Stomach (tissue), 9 donors: Measurements from ENCODE around the gene TNFRSF14. TPM values are rescaled to one million over a fixed set of nuclear protein-coding genes. Genes with fewer than 3 reads are reported as not detected.

Experiments used
- DNase-seq, 2 donors: peaks; one replicate each; pipeline versions ENCODE4 v3.0.0 to v3.0.0-alpha.2; 2013 to 2019
- H3K27ac ChIP-seq, 5 donors: fragments of 200-600 bp in 4 of 5; sonication (generic) in 4 of 5; one replicate each; pipeline ENCODE4 v1.5.1; 2013 to 2019; ENCODE audit warnings: mild to moderate bottlenecking in 1 of 5, moderate library complexity in 1 of 5
- H3K27me3 ChIP-seq, 3 donors: fragments of 200-600 bp; sonication (generic); one replicate each; pipeline ENCODE4 v1.5.1; 2017 to 2019; ENCODE audit warnings: mixed run types in 1 of 3
- H3K36me3 ChIP-seq, 4 donors: fragments of 200-600 bp; sonication (generic); 1 replicate in 3 of 4; 2 replicates in 1 of 4; pipeline ENCODE4 v1.5.1; 2016 to 2019
- H3K4me1 ChIP-seq, 4 donors: fragments of 200-600 bp; sonication (generic); one replicate each; pipeline ENCODE4 v1.5.1; 2016 to 2019
- H3K4me3 ChIP-seq, 4 donors: fragments of 200-600 bp; sonication (generic) in 3 of 4; one replicate each; pipeline ENCODE4 v1.5.1; 2016 to 2019; ENCODE audit warnings: mild to moderate bottlenecking in 1 of 4
- H3K9me3 ChIP-seq, 4 donors: fragments of 200-600 bp; sonication (generic); one replicate each; pipeline ENCODE4 v1.5.1; 2016 to 2019
- CTCF ChIP-seq, 7 experiments: fragments of 450-650 bp in 4 of 7; fragments of 200-600 bp in 3 of 7; sonication (generic) in 3 of 7; IDR thresholded peaks; one replicate each; pipeline ENCODE4 v1.5.1; 2016 to 2019; ENCODE audit warnings: antibody characterized with exemption in 7 of 7, control low read depth in 2 of 7, mild to moderate bottlenecking in 1 of 7
- EP300 ChIP-seq: sonication (generic); formaldehyde crosslinking; IDR thresholded peaks from one replicate; pipeline ENCODE4 v1.6.1; 2017; ENCODE audit warnings: antibody characterized with exemption
- POLR2A ChIP-seq, 4 donors: fragments of 450-650 bp; IDR thresholded peaks; one replicate each; pipeline ENCODE4 v1.6.1; 2016; ENCODE audit warnings: antibody characterized with exemption in 4 of 4, control low read depth in 2 of 4, mild to moderate bottlenecking in 1 of 4, moderate library complexity in 1 of 4
- POLR2AphosphoS5 ChIP-seq, 3 donors: sonication (generic); formaldehyde crosslinking; IDR thresholded peaks; one replicate each; pipeline ENCODE4 v1.6.1; 2016; ENCODE audit warnings: antibody characterized with exemption in 3 of 3
- WGBS, 5 donors: extraction: QIAGEN DNeasy Blood & Tissue Kit in 3 of 5; methylation state at CpG; one replicate each; pipeline versions ENCODE4 v1.1.5 to v1.1.7; 2013 to 2018; 5-methylcytosine and 5-hydroxymethylcytosine counted together
- intact Hi-C: fragments of 100-400 bp; cut with DNase I; formaldehyde crosslinking; loops from one replicate; pipeline ENCODE4 v1.15.1; 2023; ENCODE audit warnings: low total_unique reads
- polyA plus RNA-seq, 3 donors: library from polyadenylated mRNA; stranded (reverse); fragments of 200-250 nt; gene quantifications; one replicate each; pipeline ENCODE4 v1.2.3, GENCODE V29; 2013
- total RNA-seq, 5 donors: library from RNA; depleted of rRNA; stranded (reverse); fragments of >200 nt; gene quantifications; one replicate each; pipeline versions ENCODE4 v1.1.0 to v1.2.3, GENCODE V29; 2014 to 2016
- donor health status: healthy with polysubstance abuse.
- donor health status: Bipolar disorder and iron deficiency.
- donor health status: healthy.

The TNFRSF14 gene
- total and polyA plus RNA-seq, 8 donors: 33.2 to 413 (median 103) TPM

- Histone ChIP-seq H3K4me1 (peaks cover 28 to 52% (median 49%) of the 10 kb centered on the region in 4 donors), H3K36me3 (peaks cover 0 to 19% (median 11%) of the 10 kb centered on the region in 4 donors), H3K4me3 (peak overlapping the region; percentile 80 to 95 (median 88)), H3K27ac (peak overlapping the region; percentile 98 to 100 (median 99)), H3K27me3 (no peaks in the 10 kb centered on the region), H3K9me3 (no peaks in the 10 kb centered on the region)
- intact Hi-C loops: loop anchor here (10.0 kb wide), 1 partner anchor 59 kb away; no protein-coding TSS in a partner anchor
- 0 to 5% (median 1%) methylated on average over 16 to 28 of the region's 28 CpGs for WGBS, 5 donors
- TF ChIP-seq POLR2AphosphoS5 (IDR thresholded peaks at IDR 0.05) (peak; percentile 58 to 86 (median 82)), CTCF (IDR thresholded peaks at IDR 0.05) (no peak)
- peak; percentile 69 to 92 for DNase-seq
Measured at GRCh38 chr1:2585318-2586092, 29.3 kb downstream of the TNFRSF14 start.

GRCh38 chr1:2586154-2587070 lies 30.2 kb downstream of the TNFRSF14 start, which contains the start of gene PRXL2B:
Gene PRXL2B (plus strand): TSS chr1:2586777. CDS start chr1:2586886, 109 bp downstream.
- Histone ChIP-seq H3K4me3 (peak within 1 kb of the TSS; percentile 80 to 95 (median 88)), H3K9me3 (no peaks in the 10 kb centered on the region), H3K27ac (peak within 1 kb of the TSS; percentile 98 to 100 (median 99)), H3K36me3 (peaks cover 0 to 22% (median 11%) of the 10 kb centered on the region in 4 donors), H3K27me3 (no peaks in the 10 kb centered on the region), H3K4me1 (peaks cover 28 to 52% (median 49%) of the 10 kb centered on the region in 4 donors)
- intact Hi-C loops: loop anchor here (10.0 kb wide), 1 partner anchor 58 kb away; no protein-coding TSS in a partner anchor
- TF ChIP-seq EP300: no peak
- no peak for TF ChIP-seq POLR2A (IDR thresholded peaks at IDR 0.05)
- TF ChIP-seq POLR2AphosphoS5 (IDR thresholded peaks at IDR 0.05): peak; percentile 88 to 96 (median 95)
- no peak for TF ChIP-seq CTCF (IDR thresholded peaks at IDR 0.05)
- peak; percentile 99 to 100 for DNase-seq
- WGBS, 5 donors: 1 to 2% (median 1%) methylated on average over 24 to 107 of the region's 107 CpGs

- 4 to 29% (median 9%) methylated on average over 6 to 52 of the region's 52 CpGs for WGBS, 5 donors
- Histone ChIP-seq H3K27me3 (no peaks in the 10 kb centered on the region), H3K4me1 (peaks cover 28 to 57% (median 51%) of the 10 kb centered on the region in 4 donors), H3K36me3 (peaks cover 0 to 22% (median 11%) of the 10 kb centered on the region in 4 donors), H3K27ac (peak overlapping the region; percentile 43 to 100 (median 99)), H3K4me3 (peak overlapping the region; percentile 80 to 95 (median 88)), H3K9me3 (no peaks in the 10 kb centered on the region)
- no peak for TF ChIP-seq POLR2A (IDR thresholded peaks at IDR 0.05)
- no peak for TF ChIP-seq POLR2AphosphoS5 (IDR thresholded peaks at IDR 0.05)
- TF ChIP-seq CTCF (IDR thresholded peaks at IDR 0.05): no peak
- TF ChIP-seq EP300: no peak
- intact Hi-C loops: loop anchor here (10.0 kb wide), 1 partner anchor 58 kb away; no protein-coding TSS in a partner anchor
- no peak for DNase-seq
Measured at GRCh38 chr1:2587071-2587859, 31.1 kb downstream of the TNFRSF14 start.
